H7 (cell line): ENCODE results near the gene TKT. TPM values are rescaled to one million over a fixed set of nuclear protein-coding genes. Genes with fewer than 3 reads are reported as not detected.

Experiments used
- DNase-seq: peaks from one replicate; pipeline ENCODE4 v3.0.0; 2012
- H3K27me3 ChIP-seq: 2 replicates; pipeline ENCODE4 v1.6.0; 2011; ENCODE audit warnings: mild to moderate bottlenecking, low read length; ENCODE audit not compliant: control insufficient read depth, insufficient read depth
- H3K36me3 ChIP-seq: replicated peaks from 2 replicates; pipeline ENCODE4 v1.5.1; 2011; ENCODE audit warnings: low read length; ENCODE audit not compliant: control insufficient read depth, insufficient read depth
- H3K4me3 ChIP-seq: 2 replicates; pipeline ENCODE4 v1.5.1; 2011; ENCODE audit warnings: low read depth, mild to moderate bottlenecking, control low read depth, low read length, moderate library complexity; ENCODE audit not compliant: insufficient read depth
- total RNA-seq: library from RNA; depleted of rRNA; stranded (reverse); fragments of >200 nt; shearing (Covaris generic); gene quantifications from 2 replicates; pipeline ENCODE4 v1.2.3, GENCODE V29; 2014

Gene TKT
- total RNA-seq, 1 experiment from 2014 or later = 1,918 TPM

- DNase-seq = peak; percentile 22
- H3K36me3 ChIP-seq = no peaks in the 10 kb centered on the region
- H3K4me3 ChIP-seq = no peak overlapping the region
- no peaks in the 10 kb centered on the region for H3K27me3 ChIP-seq
These were observed 38.6 kb downstream of the TKT start for GRCh38 chr3:53217175-53217574.

- no peak overlapping the region for H3K4me3 ChIP-seq
- H3K36me3 ChIP-seq = no peaks in the 10 kb centered on the region
- H3K27me3 ChIP-seq = no peaks in the 10 kb centered on the region
- DNase-seq = no peak
These were observed 39.1 kb downstream of the TKT start for GRCh38 chr3:53216723-53217122.

- Histone ChIP-seq H3K4me3 (no peak overlapping the region), H3K36me3 (no peaks in the 10 kb centered on the region), H3K27me3 (no peaks in the 10 kb centered on the region)
- no peak for DNase-seq
These were observed 40.0 kb downstream of the TKT start for GRCh38 chr3:53215816-53216215.

DNA sequence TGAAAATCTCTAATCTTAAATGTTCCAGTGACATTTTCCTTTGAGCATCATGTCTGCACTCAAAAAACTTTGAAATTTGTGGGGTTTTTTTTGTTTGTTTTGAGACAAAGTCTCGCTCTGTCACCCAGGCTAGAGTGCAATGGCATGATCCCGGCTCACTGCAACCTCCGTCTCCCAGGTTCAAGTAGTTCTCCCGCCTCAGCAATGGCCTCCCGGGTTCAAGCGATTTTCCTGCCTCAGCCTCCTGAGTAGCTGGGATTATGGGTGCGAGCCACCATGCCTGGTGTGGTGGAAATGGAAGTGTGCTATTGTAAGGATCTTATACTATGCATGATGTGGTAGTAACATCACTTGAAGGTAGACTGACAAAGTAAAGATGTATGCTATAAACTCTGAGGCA lies 42.5 kb downstream of the TKT start:
- Histone ChIP-seq H3K36me3 (no peaks in the 10 kb centered on the region), H3K4me3 (no peak overlapping the region), H3K27me3 (no peaks in the 10 kb centered on the region)
- DNase-seq = no peak

- no peaks in the 10 kb centered on the region for H3K36me3 ChIP-seq
- no peak for DNase-seq
- no peak overlapping the region for H3K4me3 ChIP-seq
- H3K27me3 ChIP-seq = no peaks in the 10 kb centered on the region
These were observed 43.8 kb downstream of the TKT start for GRCh38 chr3:53211706-53212702.

DNA sequence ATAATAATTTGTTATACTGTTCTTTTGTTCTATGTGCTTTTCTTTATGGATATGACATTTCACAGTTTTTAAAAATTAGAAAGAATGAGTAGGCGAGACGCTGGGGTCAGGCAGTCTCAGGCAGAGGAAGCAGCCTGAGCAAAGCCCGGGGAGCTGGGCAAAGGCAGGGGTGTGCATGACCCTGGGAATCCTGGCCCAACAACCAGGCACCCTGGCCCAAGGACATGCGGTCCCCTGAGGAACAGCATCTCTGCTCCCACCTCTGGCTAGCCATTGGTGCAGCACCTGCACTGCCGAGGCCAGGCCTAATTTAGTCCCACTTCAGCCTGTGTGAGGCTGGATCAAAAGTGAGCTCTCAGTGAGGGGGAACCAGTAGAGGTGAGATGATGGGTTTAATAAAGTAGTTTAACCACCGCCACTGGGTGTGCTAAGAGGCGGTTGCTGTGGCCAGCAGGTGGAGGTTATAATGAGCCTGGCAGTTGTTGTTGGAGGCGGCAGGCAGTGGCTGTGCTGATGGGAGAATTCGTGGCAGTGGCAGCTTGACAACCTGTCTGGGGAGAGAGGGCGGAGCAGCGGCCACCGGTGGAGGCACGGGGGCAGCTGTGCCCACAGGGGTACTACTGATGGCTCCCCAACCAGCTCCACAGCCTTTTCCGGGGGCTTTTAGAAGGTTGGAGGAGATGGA lies 53.3 kb downstream of the TKT start:
- no peaks in the 10 kb centered on the region for H3K27me3 ChIP-seq
- no peaks in the 10 kb centered on the region for H3K36me3 ChIP-seq
- no peak overlapping the region for H3K4me3 ChIP-seq
- DNase-seq = peak; percentile 50

DNA sequence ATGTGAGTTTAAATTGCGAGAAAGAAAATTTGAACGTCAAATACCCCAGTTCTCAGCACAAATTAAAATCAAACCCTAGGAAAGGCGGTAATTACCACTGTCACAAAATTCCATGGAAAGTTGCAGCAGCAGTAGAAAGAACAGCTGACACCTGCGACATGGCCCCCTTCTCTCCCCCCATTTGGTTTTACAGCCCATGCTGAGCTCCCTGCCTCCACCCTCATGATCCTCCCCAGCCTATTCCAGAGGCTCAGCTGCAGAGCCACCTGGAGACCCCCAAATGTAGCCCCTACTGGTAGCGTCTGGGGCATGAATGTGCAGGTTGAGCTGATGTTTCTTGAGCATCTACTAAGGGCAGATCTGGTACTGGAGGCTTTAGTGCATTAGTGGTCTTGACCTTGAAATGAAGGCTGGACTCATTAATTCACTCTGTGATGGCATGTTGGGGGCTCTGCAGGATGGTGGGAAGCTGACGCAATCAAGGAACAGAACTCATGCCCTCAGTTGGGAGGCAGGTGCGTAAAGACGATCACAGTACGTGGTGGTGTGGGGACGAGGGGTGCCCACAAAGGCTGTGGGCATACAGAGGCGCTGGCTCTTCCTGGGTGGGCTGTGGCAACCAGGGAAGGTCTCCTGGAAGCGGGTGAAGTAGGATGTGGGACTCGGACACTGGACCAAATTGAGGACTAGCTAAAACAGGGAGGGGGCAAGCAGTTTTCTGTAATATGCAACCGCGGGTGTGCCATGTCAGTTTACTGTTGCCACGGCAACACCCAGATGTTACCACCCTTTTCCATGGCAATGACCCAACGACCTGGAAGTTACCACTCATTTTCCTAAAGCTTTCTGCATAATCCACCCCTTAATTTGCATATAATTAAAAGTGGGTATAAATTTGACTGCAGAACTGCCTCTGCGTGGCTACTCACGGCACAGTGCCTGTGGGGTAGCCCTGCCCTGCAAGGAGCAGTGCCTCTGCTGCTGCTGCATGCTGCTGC lies 55.0 kb downstream of the TKT start:
- Histone ChIP-seq H3K36me3 (no peaks in the 10 kb centered on the region), H3K27me3 (no peaks in the 10 kb centered on the region), H3K4me3 (no peak overlapping the region)
- peak; percentile 22 for DNase-seq

DNA sequence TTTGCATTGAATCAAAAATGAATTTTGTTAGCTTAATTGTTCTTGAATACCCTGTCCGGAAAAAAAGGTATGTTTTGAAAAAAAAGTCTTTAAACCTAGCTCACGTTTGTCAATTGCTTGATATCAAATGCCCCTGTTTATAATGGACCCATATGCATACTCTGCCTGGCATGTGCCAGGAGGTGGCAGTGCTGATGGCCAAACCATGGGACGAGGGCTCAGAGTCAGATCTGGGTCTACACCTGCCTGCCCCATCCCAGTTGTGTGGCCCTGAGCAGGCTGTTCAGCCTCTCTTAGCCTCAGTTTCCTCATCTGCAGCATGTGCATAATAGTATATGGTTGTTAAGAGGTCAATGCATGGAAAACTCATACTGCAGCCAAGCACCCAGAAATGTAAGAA lies 56.0 kb downstream of the TKT start:
- H3K4me3 ChIP-seq = no peak overlapping the region
- no peaks in the 10 kb centered on the region for H3K36me3 ChIP-seq
- H3K27me3 ChIP-seq = no peaks in the 10 kb centered on the region; the same call in 1 of the 2 replicates
- DNase-seq = no peak

- Histone ChIP-seq H3K36me3 (no peaks in the 10 kb centered on the region), H3K4me3 (no peak overlapping the region), H3K27me3 (no peaks in the 10 kb centered on the region; the same call in 1 of the 2 replicates)
- peak; percentile 16 for DNase-seq
These were observed 56.8 kb downstream of the TKT start for GRCh38 chr3:53198996-53199395.

- Histone ChIP-seq H3K36me3 (no peaks in the 10 kb centered on the region), H3K4me3 (no peak overlapping the region), H3K27me3 (no peaks in the 10 kb centered on the region; the same call in 1 of the 2 replicates)
- peak; percentile 58 for DNase-seq
These were observed 57.4 kb downstream of the TKT start for GRCh38 chr3:53198256-53198977.

GRCh38 chr3:53196575-53197407 lies 59.0 kb downstream of the TKT start:
- H3K4me3 ChIP-seq = no peak overlapping the region
- DNase-seq = peak; percentile 41
- H3K36me3 ChIP-seq = no peaks in the 10 kb centered on the region
- H3K27me3 ChIP-seq = no peaks in the 10 kb centered on the region; the same call in 1 of the 2 replicates

DNA sequence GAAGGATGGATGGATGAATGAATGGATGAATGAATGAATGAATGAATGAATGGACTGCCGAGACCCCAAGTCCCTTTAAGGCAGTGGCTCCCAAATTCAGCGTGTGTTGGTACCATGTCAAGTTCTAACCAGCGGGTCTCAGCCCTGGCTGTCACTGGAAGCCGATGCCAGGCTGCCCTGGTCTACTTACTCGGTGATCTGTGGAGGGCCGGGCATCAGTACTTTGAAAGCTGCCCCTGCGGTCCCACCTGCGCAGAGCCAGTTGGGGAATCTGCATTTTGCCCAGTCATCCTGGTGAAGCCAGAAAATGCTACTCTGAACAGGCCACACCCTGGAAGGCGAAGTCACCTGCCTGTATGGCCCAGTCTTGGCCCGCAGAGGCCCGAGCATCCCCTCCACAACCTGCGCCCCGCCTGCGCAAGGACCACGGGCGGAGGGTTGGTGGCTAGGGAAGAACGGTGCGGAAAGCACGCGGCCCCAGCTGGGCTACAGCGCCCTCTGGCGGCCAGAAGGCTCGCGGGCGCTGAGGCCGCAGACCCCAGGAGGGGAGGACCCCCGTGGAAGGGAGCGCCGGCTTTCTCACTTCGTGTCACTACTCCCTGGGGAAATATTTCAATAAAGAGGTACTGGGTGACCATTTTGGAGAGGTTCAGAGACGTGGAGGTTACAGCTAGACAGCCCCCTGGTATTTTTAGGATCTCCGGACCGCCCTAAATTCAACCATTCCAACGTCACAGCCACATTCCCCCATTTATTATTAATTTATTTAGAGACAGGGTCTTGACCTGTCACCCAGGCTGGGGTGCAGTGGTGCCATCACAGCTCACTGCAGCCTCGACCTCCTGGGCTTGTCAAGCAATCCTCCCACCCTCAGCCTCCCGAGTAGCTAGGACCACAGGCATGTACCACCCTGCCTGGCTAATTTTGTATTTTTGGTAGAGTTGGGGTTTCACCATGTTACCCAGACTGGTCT lies 59.9 kb downstream of the TKT start:
- no peaks in the 10 kb centered on the region; the same call in 1 of the 2 replicates for H3K27me3 ChIP-seq
- no peaks in the 10 kb centered on the region for H3K36me3 ChIP-seq
- H3K4me3 ChIP-seq = no peak overlapping the region
- DNase-seq = peak; percentile 97
